ENCODE data around the gene TDRD15.
"Not testable (repeated sequence)": the region's sequence is repeated elsewhere in the genome, so short reads cannot be mapped to it uniquely, and the experiment has no call there.

The TDRD15 gene

GRCh38 chr2:21123473-21124393, at the start of gene TDRD15:
TDRD15 (plus strand) TSS chr2:21123968; CDS start chr2:21137468, 13,500 bp downstream.
- DNase-seq = no peak

- DNase-seq = no peak
Measured at GRCh38 chr2:21078296-21078695, 45.5 kb upstream of the TDRD15 start.

- DNase-seq = no peak
Measured at GRCh38 chr2:21083482-21083881, 40.3 kb upstream of the TDRD15 start.

GRCh38 chr2:21084401-21084800, 39.4 kb upstream of the TDRD15 start:
- DNase-seq = no peak

- DNase-seq = no peak
Measured at GRCh38 chr2:21092308-21092869, 31.4 kb upstream of the TDRD15 start.

GRCh38 chr2:21095178-21095577, 28.6 kb upstream of the TDRD15 start:
- DNase-seq = no peak

GRCh38 chr2:21095714-21096113, 28.1 kb upstream of the TDRD15 start:
- no peak for DNase-seq

GRCh38 chr2:21096458-21096857, 27.3 kb upstream of the TDRD15 start:
- DNase-seq = no peak

- DNase-seq = no peak
Measured at GRCh38 chr2:21097331-21097730, 26.4 kb upstream of the TDRD15 start.

- DNase-seq = no peak
Measured at GRCh38 chr2:21098294-21098693, 25.5 kb upstream of the TDRD15 start.

GRCh38 chr2:21099281-21099907, 24.4 kb upstream of the TDRD15 start:
- DNase-seq = no peak

- not testable (repeated sequence) for DNase-seq
Measured at GRCh38 chr2:21101514-21102155, 22.1 kb upstream of the TDRD15 start.

- DNase-seq = peak; percentile 28
Measured at GRCh38 chr2:21102356-21102755, 21.4 kb upstream of the TDRD15 start.

- DNase-seq = peak; percentile 98
Measured at GRCh38 chr2:21103274-21103891, 20.4 kb upstream of the TDRD15 start.

- DNase-seq = no peak
Measured at GRCh38 chr2:21104030-21104660, 19.6 kb upstream of the TDRD15 start.

GRCh38 chr2:21111012-21111411, 12.8 kb upstream of the TDRD15 start:
- no peak for DNase-seq

- no peak for DNase-seq
Measured at GRCh38 chr2:21117688-21118087, 6.1 kb upstream of the TDRD15 start.

GRCh38 chr2:21118302-21118920, 5.4 kb upstream of the TDRD15 start:
- peak; percentile 49 for DNase-seq

- DNase-seq = no peak
Measured at GRCh38 chr2:21131861-21132260, 8.1 kb downstream of the TDRD15 start.

- DNase-seq = no peak
Measured at GRCh38 chr2:21135585-21135984, 11.8 kb downstream of the TDRD15 start.

- no peak for DNase-seq
Measured at GRCh38 chr2:21142149-21142548, 18.4 kb downstream of the TDRD15 start.

- no peak for DNase-seq
Measured at GRCh38 chr2:21146638-21147037, 22.9 kb downstream of the TDRD15 start.
